8988T (cell line): ENCODE measurements around the gene C20orf96.
"Not testable (repeated sequence)": the region's sequence is repeated elsewhere in the genome, so short reads cannot be mapped to it uniquely, and the experiment has no call there.

Experiments used
- DNase-seq: peaks from one replicate; pipeline ENCODE4 v3.0.0; 2011

C20orf96 gene

GRCh38 chr20:290084-290831, at the start of gene C20orf96:
Gene C20orf96 (minus strand): TSS chr20:290750. CDS start chr20:290610, 140 bp downstream.
- DNase-seq = peak; percentile 84

GRCh38 chr20:336040-336439, 45.5 kb upstream of the C20orf96 start:
- DNase-seq = not testable (repeated sequence)

- no peak for DNase-seq
These were observed 44.0 kb upstream of the C20orf96 start for GRCh38 chr20:334578-334977.

DNA sequence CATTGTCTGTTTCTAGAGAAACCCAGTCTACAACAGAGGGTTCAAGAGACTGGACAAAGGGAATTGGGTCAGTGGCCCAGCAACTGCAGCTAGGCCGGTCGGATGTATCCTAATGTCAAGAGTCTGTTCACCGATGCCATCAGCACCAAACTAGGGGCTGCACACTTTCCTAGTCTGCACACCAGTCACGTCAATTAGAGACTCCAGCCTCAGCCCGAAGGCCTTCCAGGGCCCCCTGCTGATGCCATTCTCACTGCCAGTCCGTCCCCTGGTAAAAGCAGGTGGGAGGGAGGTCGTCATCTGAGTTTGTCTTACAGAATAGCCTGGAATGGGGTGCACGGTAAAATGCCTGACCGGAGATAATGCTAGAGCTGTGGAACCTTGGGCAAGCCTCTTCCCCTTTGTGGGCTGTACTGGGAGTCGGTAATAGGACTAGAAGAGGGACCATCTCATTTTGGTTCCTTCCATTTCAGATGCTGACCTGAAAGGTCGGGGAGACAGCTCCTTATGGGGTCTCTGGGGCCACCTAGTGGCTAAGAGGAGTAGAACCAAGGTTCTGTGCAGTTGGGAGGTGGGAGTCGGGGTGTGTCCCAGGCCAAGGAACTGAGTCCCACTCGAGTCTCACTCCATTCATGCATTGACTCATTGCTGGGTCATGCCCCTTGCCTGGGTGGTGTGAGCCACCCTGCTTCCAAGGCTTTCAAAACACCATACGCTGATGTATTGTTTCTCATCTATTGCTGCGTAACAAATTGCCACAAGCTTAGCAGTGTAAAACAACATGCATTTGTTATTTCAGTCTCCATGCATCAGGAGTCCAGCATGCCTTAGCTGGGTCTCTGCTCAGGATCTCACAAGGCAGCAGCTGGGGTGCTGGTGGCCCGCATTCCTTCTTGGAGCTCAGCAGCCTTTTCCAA, 39.9 kb upstream of the C20orf96 start:
- DNase-seq = peak; percentile 81

- DNase-seq = no peak
These were observed 39.3 kb upstream of the C20orf96 start for GRCh38 chr20:329851-330232.

DNA sequence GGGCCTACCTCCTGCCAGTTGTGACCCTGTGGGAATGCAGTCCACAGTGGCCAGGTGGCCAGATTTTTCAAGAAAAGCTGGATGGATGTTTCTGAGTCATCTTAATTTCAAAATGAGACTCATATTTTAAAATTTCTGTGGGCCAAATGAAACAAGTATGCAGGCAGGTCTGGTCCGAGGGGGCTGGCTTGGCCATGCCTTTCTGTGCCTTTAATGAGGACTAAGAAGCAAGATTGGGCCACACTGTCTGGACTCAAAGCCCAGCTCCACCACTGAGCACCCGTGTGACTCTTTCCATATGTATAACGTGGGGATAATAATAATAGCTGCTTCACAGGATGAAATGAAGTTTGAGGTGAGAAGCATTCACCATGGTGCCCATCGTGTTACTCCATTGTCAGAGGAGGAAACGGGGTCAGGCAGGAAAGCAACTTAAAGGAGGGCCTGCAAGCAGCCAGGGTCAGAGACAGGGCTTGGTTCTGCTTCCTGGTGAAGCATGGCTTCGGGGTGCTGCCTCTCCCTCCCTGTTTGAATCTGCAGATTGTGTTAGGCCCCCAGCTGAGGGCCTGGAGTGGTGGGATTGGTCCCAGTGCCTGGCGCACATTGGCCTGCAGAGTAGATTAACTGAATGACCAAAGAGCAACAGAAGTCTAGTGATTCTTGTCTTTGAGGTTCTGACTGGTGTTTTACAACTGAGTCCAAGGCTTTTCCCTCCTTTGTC, 38.6 kb upstream of the C20orf96 start:
- no peak for DNase-seq

DNA sequence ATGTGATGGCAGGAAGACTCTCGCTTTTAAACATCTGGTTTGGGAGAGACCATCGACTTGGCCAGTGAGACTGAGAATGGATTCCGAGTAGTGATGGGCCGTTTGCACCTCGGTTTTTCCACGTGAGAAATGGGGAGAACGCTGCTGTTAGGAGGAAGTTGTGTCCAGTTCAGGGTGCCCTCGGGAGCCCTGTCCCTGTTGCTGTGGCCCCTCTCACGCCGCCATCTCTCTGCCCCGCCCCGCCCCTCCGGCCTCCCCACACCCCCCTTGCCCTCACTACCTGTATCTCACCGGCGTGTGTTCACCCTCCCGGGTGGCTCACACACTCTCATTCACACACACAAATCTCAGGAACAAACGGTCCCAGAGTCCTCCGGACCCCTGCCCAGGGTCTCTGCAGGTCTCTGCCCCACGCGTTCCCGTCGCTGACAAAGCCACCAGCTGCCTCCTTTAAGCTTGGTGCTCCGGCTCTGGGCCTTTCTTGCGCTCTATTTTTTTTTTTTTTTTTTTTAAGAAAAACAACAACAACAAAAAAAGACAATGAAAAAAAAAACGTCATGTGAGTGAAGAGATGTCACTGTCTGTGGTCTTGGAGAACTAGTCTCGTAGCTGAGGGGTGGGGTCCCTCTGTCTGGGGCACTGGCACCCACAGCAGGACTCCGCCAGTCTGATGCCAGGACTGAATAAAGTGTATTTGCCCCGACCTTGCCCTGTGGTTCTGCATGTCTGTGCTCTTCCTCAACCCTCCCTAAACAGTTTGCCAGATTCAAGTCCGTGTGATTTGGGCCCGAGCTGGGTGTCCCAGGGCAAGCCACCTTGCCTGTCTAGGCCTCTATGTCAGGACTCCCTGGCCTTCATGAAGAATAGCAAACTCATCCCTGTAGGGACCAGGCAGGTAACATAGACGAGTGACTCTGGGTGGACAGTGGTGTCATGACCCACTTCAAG, 37.8 kb upstream of the C20orf96 start:
- DNase-seq = no peak

DNA sequence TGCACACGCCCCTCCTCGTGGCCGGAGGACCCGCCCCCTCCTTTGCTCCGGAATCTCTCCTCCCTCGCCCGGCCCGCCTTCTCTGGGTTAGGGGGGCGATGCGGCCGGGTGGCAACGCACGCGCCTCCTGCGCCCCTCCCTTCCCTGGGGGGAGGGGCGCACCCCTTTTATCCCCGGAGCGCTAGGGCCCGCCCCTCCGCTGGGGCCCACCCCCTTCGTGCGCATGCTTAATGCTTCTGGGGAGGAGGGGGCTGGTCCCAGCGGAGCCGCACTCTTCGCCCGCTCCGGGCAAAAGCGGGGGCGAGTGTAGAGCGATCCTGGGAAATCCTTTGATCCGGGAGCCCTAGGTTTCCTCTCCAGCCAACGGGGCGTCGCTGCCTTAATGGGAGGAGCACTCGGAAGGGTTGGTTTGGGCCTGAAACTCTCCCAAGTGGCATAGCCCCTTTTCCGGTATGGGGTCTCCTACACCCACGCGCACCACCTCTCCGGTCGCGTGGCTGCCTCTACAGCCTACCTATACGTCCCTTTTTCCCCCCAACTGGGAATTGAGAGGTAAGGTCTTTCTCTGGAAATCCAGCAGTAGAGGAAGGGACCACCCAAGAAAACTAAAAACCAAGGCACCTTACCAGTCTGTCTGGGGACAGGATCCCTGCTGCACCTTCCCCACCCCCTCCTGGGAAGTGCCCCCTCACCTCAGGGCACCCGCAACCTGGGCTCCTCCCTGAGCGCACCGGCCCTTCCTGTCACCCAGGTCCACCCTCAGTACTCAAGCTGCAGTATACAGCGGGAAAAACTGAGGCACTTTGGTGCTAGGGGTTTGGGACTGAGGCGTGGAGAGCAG, 36.9 kb upstream of the C20orf96 start:
- DNase-seq = peak; percentile 86

DNA sequence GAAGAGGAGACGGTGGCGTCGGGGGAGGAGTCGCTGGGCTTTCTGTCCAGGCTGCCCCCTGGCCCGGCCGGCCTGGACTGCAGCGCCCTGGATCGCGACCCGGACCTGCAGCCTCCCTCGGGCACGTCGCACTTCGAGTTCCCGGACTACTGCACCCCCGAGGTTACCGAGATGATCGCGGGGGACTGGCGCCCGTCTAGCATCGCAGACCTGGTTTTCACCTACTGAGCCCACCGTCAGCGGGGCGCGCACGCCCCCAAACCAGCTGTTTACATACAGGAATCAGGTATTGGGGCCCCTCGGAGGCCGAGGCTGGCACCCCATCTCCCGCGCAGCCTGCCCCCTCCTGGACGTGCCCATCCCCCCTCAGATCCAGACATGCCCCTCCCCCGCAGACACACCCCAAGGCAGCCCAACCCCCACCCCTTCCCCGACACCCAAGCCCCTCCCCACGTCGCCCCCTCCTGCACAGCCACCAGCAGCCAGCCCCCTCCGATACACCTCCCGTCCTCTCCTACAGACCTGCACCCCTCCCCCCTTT, 36.2 kb upstream of the C20orf96 start:
- peak; percentile 38 for DNase-seq

- peak; percentile 50 for DNase-seq
These were observed 35.5 kb upstream of the C20orf96 start for GRCh38 chr20:325889-326644.

DNA sequence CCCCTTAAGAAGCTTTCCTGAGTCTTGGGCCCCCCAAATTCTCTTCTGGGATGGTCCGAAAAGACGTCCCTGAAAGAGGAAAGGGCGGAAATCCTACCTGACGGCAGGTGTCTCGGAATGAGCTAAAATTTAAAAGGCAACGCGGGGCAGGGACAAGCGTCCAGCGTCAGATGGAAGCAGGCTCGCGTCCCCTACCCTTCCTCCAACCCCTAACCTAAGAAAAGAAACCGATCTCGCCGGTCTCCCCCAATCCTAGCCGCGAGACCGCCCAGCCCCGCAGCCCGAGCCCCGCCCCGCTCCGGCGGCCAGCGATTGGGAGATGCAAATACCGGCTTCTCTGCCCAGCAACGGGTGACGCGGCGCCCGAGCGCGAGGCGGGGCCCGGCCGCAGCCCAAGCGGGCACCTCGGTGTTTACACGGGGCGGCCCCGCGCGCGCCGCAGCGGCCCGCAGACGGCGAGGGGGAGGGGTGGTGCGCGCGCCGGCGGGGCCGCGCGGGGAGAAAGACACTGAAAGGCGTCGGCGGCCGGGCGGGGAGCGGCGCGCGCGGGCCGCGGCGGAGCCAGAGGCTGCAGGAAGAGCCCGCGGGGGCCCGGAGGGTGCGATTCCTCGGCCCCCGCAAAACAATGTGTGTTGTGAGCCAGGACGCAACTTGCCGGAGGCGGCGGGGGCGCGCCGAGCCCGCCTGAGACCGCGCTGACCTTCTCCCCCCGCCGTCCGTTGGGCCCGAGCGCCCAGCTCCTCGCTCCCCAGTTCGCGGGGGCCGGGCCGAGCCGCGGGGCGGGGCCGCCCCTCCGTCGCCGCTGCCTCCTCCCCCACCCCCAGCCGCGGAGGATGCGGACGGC, 34.7 kb upstream of the C20orf96 start, which contains the start of gene SOX12:
TSS of gene SOX12 (plus strand) at position 508 of the 844 bp plus-strand sequence. CDS start 373 bp downstream, outside the sequence.
- DNase-seq = peak; percentile 86

DNA sequence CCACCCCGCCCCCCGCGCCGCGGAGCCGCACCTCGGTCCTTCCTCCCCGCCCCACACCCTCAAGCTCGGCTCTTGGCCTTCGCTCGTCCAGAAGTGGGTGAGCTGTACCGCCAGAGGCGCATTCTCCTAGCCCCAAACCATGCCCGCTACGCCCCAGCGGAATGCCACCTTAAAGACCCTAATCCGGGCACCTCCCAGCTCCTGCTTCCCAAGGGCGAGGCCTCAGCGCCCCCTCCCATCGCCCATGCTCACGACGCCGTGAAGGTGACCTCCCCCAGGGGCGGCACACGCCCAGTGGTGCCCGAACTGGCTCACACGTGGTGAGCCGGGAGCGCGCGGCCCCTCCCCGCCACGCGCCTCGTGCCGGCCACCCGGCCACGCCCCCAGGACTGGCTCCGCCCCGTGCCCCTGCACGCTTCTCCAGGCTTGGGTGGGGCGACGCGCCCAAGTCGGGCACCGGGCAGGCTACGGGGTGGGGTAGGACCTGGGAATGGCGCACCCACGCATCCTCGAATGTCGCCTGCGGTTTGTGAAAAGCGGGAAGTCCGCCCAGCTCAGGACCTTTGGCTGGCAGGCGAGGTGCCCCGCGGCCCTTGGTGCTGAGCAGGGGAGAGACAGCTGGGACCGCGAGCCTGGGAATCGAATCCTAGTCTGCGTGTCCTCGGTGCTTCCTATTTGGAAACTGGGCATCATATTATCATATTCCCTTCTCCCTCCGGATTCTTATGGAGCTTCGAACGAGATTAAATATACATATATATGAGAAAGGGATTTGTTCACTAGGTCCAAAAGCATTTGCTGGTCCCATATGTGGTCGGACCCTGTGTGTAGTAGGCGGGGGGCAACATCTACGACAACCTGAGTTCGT, 33.9 kb upstream of the C20orf96 start:
- peak; percentile 94 for DNase-seq

GRCh38 chr20:316316-317068, 25.9 kb upstream of the C20orf96 start:
- DNase-seq = no peak

- DNase-seq = no peak
These were observed 23.4 kb upstream of the C20orf96 start for GRCh38 chr20:313948-314347.

DNA sequence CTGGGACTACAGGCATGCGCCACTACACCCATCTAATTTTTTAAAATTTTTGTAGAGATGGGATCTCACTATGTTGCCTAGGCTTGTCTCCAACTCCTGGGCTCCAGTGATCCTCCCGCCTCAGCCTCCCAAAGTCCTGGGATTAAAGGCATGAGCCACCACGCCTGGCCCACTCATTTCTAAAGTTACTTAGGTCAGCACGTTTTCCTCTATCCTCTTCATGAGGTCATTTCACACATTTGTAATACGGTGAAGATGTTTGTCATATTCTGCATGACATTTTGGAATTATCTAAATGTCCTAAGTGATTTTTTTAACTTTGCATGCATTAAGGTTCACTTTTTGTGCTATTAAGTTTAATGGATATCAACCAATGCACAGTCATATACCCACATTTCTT, 22.9 kb upstream of the C20orf96 start:
- no peak for DNase-seq

DNA sequence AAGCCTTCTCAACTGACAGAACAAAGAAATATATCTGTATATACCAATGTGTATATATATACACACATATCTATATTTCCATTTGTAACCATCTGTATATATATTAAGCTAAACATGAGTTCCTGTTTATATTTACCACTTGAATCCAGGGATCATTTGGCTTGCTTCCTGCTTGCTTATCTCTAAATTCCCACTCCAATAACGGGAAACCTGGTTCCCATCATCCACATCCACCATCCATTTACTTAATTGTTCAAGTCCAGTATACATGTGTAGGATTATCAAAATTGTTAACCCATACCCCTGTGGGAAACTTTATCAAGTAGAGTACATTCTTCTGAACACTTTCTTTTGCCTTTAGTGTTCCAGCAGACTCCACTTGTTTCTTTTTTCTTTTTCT, 22.3 kb upstream of the C20orf96 start:
- no peak for DNase-seq

DNA sequence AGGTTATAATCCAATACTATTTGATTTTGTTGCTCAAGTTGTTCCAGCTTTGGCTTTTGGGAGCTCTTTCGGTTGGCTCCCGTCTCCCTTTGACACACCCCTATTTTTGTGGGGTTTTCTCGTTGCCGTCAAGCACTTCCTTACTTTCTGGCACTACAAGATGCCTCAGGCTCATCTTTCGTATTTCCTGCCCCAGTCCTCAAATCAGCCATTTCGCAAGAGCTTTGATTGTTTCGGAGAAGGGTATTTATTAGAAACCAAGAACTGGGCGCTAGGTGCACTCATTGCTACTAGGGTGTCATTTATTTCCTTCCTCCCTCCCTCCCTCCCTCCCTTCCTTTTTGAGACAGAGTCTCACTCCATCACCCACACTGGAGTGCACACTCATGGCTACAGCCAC, 21.5 kb upstream of the C20orf96 start:
- no peak for DNase-seq
